Dedifferentiated amniotic fluid mesenchymal stem cell (primary cell): ENCODE measurements around the gene C2orf92.

Source experiments
- DNase-seq: peaks from one replicate; pipeline ENCODE4 v3.0.0-alpha.2; 2016; ENCODE audit errors: extremely low spot score

C2orf92 gene

GRCh38 chr2:97730245-97730644, 60.7 kb downstream of the C2orf92 start:
- DNase-seq: no peak

GRCh38 chr2:97731274-97732020, 61.9 kb downstream of the C2orf92 start:
- no peak for DNase-seq

DNA sequence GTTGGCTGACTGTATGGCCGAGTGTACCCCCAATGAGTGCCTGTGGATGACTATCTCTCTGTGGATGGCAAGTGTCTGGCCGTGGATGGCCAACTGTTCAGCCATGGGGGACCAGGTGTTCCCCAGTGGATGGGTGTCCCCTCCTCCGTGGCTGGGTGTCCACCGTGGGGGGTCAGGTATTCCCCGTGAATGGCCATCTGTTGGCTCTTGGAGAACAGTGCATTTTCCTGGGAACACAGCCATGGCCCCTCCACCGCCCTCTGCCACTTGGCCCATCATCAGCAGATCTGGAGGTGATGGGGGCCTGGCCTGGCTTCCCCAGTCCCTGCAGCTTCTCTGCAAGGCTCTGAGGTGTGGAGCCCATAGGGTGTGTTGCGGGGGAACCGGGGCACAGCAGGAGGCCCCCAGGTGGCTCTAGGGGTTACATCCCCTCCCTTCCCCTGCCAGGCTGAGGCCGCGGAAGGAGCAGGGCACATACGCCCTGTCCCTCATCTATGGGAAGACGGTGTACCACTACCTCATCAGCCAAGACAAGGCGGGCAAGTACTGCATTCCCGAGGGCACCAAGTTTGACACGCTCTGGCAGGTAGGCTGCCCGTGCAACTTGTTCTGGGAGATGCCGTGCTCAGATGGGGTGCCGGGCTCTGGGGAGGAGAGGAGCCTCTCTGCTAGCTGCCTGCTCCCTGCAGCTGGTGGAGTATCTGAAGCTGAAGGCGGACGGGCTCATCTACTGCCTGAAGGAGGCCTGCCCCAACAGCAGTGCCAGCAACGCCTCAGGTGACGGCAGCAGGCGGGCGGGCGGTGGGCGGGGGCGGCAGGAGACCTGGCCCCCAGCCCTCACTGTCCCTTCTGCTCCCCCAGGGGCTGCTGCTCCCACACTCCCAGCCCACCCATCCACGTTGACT, 63.2 kb downstream of the C2orf92 start:
- no peak for DNase-seq

DNA sequence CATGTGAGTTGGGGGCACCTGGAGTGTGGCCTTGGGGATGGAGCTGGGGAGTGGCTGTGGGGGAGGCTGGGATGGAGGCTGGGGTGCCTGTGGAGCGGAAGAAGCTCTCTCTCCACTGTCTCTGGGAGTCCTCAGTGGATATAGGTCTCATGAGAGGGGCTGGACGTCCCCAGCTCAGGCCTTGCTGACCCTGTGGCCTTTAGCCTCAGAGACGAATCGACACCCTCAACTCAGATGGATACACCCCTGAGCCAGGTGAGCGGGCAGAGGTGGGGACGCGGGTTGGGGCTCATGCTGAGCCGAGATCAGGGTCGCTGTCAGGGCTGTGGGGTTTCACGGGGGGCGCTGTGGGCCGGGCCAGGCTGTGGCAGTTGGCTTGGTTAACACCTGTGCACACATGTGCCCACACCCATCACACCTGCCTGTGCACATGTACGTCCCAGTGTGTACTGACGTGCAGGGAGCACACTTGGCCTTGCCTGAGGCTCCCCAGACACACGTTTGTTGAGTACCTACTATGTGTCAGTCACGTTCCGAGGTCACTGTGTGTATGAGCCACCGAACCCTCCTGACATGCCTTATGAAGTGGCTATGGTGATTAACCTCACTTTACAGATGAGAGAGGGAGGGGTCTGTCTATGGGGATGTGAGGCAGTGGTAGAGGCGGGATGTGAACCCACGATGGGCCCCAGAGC, 64.0 kb downstream of the C2orf92 start:
- no peak for DNase-seq

DNA sequence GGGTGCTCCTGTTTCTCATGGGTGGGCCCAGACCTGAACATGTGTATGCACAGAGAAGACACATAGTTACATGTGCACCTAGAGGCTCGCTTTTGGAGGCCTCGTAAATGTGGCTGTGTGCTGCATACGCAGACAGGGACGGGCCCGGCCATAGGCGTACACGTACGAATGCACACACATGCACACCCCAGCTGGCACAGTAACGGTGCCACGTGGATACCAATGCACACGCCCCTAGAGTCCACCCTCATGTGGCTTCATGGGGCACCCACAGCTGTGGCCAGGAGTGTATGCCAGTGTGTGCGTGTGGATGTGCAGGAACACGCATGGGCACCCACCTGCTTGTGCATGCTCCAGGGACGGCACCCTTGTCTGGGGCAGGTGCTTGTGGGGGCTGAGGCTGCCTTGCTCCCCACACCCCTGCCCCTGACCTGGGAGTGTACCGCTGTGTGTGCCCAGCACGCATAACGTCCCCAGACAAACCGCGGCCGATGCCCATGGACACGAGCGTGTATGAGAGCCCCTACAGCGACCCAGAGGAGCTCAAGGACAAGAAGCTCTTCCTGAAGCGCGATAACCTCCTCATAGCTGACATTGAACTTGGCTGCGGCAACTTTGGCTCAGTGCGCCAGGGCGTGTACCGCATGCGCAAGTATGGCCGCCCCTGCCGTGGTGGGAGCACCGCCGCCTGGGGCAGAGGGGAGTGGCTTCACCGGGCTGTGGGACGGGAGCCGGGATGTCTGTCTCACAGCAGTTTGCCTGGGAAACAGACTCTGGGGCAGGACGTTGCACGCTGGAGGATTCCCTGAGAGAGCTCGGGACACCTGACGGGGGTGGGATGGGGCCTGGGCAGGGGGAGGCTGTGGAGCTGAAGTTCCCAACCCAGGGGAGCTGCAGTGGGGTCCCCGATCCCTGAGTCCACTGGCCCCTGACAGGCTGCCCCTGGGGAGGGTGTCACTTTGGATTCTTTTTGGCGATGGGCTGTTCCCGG, 64.8 kb downstream of the C2orf92 start:
- no peak for DNase-seq

DNA sequence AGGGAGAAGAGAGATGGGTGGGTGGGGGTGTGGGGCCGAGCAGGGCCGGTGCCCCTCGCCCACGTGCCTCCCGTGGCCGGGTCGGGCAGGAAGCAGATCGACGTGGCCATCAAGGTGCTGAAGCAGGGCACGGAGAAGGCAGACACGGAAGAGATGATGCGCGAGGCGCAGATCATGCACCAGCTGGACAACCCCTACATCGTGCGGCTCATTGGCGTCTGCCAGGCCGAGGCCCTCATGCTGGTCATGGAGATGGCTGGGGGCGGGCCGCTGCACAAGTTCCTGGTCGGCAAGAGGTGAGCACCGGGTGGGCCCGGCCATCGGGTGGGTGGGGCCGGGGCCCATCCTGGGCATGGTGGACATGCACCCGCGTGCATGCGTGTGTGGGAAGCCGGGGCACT, 65.6 kb downstream of the C2orf92 start:
- no peak for DNase-seq

- DNase-seq: no peak
These were observed 66.7 kb downstream of the C2orf92 start for GRCh38 chr2:97736185-97736584.

GRCh38 chr2:97736608-97737330, 67.3 kb downstream of the C2orf92 start:
- DNase-seq: no peak

DNA sequence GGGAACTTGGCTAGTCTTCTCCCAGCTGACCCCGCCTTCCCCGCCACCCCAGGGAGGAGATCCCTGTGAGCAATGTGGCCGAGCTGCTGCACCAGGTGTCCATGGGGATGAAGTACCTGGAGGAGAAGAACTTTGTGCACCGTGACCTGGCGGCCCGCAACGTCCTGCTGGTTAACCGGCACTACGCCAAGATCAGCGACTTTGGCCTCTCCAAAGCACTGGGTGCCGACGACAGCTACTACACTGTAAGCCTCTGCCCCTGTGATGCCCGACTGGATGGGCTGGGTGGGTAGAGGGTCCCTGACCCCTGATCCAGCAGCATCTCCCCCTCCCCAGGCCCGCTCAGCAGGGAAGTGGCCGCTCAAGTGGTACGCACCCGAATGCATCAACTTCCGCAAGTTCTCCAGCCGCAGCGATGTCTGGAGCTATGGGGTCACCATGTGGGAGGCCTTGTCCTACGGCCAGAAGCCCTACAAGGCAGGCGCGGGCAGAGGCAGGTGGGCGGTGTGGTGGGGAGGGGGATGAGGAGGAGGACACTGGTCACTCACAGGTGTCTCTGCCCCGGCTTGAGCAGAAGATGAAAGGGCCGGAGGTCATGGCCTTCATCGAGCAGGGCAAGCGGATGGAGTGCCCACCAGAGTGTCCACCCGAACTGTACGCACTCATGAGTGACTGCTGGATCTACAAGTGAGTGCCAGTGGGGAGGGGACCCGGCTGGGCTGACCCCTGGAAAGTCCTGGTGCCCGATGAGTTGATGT, 68.1 kb downstream of the C2orf92 start:
- DNase-seq: no peak

DNA sequence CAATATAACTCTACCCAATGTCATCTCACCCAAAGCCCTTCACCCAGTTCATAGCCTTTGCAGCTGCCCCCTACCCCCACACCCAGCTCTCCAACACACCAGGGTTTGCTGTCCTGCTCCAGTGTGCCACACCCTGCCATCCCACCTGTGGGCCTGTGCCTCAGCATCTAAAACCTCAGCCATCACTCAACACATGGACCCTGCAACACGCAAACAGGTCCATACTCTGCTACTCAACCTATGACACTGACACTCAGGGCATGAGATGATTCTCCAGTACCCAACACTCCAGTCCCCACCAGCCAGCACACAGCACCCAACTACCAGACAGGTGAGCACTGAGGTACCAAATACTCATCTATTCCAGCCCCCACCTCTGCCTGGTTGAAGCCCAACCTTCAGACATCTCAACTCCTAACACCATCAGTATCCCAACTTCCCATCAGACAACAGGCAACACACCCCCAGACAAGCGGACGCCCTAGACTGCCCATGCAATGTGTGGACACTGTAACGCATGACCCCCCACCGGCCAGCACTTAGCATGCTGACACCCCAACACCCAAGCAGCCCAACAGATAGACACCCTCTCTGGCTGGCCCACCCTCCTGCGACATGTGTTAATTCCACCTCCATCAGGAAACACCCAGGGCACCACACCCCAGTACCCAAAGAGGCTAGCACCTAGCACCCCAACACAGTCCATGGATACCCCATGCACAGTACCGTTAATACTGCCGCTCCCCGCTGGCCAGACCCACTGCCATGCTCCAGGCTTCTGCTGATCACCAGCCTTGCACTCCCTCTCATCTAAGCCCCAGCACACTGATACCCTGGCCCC, 68.9 kb downstream of the C2orf92 start:
- no peak for DNase-seq

DNA sequence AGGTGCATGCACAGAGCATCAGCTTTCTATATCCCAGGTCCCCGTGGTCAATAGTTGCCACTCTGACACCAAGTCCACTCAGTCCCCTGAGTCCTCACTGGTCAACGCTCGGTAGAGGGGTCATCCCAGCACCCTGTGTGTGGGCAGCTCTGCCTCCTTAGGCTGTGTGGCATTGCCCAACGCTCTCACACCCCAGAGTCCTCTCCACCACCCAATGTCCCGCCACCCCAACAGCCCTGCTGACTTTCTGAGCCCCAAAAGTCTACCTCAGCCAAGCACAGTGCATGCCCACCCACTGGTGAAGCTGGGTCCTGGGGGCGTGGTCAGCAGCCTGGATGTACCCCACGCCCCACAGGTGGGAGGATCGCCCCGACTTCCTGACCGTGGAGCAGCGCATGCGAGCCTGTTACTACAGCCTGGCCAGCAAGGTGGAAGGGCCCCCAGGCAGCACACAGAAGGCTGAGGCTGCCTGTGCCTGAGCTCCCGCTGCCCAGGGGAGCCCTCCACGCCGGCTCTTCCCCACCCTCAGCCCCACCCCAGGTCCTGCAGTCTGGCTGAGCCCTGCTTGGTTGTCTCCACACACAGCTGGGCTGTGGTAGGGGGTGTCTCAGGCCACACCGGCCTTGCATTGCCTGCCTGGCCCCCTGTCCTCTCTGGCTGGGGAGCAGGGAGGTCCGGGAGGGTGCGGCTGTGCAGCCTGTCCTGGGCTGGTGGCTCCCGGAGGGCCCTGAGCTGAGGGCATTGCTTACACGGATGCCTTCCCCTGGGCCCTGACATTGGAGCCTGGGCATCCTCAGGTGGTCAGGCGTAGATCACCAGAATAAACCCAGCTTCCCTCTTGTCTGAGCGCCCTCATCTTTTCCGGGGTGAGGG, 69.7 kb downstream of the C2orf92 start:
- DNase-seq: no peak

GRCh38 chr2:97739893-97740245, 70.4 kb downstream of the C2orf92 start:
- no peak for DNase-seq

- DNase-seq: no peak
These were observed 71.2 kb downstream of the C2orf92 start for GRCh38 chr2:97740590-97741182.

GRCh38 chr2:97741251-97741650, 71.7 kb downstream of the C2orf92 start:
- no peak for DNase-seq

DNA sequence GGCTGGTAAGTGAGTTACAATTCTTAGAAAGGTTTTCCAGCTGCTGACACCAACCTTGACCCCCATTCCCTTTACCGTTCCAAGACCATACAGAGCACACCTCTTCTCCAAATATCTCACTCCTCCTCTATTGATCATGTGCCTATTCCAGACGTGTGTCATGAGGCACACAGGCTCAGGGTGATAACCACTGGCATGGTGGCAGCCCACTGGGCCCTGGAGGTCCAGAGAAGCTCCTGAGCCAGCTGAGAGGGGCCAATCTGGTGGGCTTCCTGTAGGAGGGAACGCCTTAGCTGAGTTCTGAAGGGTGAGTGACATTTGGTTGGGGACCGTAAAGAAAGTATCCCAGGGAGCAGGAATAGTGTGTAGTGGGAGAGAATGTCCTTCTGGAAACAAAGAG, 72.2 kb downstream of the C2orf92 start:
- DNase-seq: no peak

DNA sequence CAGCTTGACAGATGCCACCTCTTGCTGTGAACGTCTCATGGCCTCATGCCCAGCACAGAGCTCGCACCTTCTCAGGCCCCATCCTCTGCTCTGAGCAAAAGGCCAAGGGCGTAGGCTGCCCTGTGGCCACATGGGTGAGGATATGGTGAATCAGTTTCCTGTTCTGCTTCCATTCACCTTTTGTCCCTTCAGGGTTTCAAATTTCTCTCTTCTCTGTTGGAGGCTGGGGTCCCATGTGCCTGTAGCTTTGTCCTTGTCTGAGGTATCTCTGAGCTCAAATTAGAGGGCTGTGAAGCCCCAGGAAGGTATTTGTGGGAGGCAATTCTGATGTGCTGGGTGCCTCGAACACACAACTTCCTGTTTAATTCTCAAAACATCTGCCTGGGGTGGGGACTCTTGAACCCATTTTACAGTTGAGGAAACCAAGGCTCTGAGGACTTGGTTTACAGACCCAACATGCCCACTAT, 72.9 kb downstream of the C2orf92 start:
- no peak for DNase-seq

GRCh38 chr2:97743913-97744312, 74.4 kb downstream of the C2orf92 start:
- DNase-seq: no peak
